Measurements from ENCODE around the gene F2RL2.

Gene F2RL2

DNA sequence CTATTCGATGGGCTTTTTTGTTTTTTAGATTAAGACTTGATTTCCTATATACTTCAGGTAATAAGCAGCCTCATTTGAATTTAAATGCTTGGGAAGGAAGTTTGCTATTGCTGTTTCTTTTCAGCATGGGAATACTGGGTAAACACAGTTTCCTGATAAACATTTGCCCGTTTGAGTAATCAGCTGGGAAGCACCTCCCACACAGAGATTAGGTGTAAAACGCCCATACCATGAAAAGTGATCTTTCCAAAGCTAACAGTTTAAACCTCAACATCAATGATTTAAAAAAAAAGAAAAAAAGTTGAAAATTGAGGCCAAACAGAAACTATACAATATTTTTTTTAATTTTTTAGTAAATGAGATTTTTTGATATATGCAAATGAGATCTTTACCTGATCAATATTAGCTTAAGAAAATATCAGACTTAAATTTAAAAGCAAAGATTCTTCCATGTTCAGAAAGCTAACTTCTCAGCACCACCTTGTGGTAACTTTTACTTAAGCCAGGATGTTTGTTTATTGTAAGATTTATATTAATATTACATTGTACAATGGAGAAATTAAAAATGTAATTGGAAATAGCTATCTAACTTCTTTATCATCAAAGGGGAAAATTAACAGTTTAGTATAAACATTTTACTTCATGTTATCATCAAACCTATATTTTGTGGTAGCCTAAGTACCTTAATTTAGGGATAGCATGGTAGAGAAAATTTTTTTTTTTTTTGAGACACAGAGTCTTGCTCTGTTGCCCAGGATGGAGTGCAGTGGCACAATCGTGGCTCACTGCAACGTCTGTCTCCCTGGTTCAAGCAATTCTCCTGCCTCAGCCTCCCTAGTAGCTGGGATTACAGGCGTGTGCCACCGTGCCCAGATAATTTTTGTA, 39.8 kb downstream of the F2RL2 start:
- no peak for DNase-seq

DNA sequence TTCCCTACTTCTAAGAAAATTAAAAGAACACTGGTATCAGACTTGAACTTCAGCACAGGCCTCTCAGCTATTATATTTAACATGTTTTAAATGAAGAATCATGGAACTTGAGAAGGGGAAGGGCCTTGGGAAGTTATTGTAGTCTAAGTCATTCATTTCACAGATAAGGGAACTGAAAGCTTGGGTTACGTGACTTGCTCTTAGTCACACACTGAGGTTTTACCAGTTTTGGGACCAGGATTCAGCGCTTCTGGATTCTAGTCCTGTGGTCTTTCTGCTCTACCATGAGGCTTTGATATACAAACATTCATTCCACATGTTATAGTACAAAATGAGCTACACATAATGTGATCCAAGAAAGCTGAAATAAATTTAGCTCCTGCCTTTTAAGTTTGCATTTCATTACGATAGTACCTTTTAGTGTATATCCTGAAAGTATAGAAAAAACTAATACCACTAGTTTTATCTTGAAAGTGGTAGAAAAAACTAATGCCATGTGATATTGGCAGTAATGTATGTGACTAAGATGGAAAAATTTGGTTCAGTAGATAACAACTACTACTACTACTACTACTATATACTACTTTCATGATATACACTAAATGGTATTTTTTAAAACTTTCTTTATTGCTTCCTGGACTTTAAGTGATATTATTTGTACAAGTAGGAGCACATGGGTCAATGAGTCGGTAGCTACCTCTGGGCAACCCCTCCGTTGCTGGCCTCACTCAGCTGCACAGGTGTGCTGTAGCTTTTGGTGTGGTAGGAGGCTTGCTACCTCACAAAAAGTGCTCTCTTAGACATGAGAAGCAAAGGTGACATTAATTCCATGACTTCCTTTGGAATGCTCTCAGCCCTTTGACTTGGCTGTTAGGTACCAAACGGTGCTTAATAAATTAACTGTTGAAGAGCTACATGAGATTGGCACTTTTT, 40.7 kb downstream of the F2RL2 start:
- no peak for DNase-seq

DNA sequence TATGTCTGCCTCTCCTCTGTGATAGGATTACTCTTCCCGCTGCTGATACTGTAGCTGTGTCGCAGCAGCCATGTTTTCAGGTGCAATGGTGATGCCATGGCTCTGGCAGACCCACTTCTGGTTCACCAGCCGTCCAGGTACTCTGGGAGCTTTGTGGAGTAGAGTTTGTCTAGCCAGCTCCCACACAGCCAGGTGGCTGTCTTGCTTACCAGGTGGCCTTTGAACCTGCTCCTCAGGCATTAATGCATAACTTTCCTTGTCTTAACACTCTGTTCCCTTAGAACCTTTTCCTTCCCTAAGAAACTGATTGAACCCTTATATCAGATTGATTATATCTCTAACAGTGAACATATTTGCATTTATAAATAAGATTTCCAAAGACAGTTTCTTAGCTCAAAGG, 42.2 kb downstream of the F2RL2 start:
- no peak for DNase-seq

DNA sequence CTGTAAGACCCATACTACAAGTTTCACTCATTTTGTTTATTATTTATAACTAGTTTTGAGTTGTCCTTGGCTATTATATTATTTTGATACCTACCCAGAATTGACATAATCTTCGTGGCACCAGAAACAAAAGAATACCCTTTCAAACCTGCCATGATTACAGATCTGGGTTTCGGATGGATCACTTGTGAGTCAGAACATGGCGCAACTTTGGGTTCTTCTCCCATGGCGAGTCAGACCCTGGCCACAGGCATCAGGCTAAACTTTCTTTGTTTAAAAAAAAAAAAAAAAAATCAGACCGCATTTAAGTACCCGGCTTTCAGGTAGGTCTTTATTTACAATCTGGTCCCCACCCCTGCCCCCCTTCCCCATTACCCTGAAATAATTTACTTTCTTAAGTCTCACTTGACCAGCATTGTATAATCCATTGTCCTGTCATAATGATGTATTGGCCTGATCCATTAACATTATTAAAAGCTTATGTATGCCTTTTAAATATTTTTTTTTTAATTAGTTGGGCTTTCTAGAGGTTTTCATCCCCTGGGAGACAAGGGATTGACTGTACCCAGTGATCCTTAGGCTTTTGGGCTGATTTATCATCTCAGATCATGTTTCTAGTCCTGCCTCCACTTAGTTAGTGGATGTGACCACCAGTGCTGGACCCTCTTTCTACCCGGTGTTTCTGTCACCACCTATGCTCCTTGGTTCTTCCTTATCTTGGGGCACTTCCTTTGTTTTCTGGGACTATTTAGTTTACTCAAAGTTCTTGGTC, 43.9 kb downstream of the F2RL2 start:
- no peak for DNase-seq

DNA sequence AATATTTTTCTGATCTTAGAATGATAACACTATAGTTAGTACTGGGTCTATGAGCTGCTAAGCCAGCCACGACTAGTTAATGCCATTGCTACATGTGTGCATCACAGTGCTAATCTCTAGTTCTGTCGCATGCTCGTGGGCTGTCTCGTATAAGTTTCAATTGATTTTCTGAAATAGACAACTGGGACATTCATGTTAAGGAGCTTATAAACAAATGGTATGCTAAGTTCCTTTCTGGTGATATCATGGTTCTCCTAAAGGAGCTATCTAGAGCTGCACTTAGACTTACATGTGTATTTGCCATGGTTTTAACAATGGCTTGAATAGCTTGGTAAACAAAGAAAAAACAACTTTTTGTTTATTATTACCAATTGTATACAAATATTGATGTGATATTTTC, 46.2 kb downstream of the F2RL2 start:
- no peak for DNase-seq

DNA sequence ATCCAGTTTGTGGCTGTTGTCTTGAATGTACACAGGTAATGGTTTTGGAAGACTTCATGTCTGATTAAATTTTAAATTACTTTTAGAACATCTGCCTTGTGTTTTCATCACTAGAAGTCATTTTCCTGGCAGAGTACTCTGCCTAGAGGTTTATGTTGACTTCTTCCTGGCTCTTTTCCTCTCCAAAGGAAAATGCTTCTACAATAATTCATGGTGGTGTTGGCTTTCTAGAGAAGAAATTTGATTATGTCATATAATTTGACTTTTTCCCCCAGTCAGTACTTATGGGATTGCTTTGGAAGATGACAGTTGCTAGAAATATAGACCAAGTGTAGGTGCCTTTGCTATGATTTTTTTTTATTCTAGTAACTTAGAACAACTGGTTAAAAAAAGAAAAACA, 46.8 kb downstream of the F2RL2 start:
- no peak for DNase-seq

DNA sequence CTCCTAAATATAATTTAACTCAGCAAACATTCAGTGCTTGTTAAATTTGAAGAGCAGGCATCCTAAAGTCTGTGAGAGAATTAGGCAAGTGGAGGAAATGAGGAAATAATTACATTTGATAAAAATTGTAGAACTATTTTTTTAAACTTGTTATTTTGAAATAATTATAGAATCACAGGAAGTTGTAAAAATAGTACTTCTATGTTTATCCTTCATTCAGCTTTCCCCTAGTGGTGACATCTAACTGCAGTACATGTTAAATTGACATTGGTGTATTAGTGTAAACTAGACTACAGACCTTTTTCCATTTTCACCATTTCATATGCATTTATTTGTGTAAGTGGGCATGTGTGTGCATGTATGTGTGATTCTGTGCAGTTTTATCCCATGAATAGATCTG, 51.6 kb downstream of the F2RL2 start:
- no peak for DNase-seq

DNA sequence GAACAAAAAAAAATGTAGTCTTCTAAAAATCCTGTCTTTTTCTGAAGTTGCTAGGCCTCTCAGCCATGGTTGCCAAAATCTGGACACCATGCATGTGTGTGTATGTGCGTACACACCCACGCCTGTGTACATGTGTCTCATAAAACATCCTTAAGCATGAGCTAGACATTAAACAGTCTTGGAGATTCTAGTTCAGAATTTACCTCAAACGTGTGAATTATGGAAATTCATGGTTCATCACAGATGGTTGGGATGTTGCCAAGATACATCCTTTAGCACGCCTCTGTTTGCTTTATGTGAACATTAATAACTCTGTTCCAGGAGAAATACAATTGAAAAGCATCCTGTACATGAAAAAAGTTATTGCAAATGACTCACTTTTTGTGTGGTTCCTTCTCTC, 53.0 kb downstream of the F2RL2 start:
- no peak for DNase-seq
